Measurements from ENCODE around the gene CLEC4F.
A peak's percentile ranks its signal among the peaks of the same experiment; 100 is the strongest.

CLEC4F gene

DNA sequence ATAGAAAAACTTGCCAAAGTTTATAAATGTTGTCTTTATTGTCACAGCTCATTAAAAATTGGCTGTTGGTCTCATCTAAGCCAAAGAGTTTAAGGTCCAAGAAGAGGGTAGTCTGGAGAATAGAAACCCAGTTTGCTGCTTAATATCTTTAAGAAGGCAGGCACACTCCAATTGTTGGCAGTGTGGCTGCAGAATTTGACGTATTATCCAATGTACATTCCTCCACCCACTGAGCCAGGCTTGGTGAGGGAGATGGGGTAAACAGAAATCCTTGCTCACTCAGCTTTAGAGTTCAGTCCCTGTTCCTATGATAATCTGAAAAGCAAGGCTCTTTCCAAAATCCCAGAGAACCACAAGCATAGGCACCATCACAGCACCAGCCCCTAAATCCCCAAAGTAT is 41.7 kb downstream of the CLEC4F start:
- H3K9me3 ChIP-seq (ENCODE audit: control insufficient read depth, low read depth, low read length): no peaks in the 10 kb centered on the region
- H3K27ac ChIP-seq (ENCODE audit: low read length): no peak overlapping the region
- H3K27me3 ChIP-seq (ENCODE audit: control insufficient read depth, insufficient read depth, low read length): no peaks in the 10 kb centered on the region
- H3K4me1 ChIP-seq (ENCODE audit: control insufficient read depth, low read depth, low read length): no peaks in the 10 kb centered on the region
- no peak overlapping the region for H3K4me3 ChIP-seq (ENCODE audit: low read length)
- H3K36me3 ChIP-seq (ENCODE audit: control insufficient read depth, low read depth, low read length): no peaks in the 10 kb centered on the region
- H3K9ac ChIP-seq (ENCODE audit: low read length): no peak overlapping the region

DNA sequence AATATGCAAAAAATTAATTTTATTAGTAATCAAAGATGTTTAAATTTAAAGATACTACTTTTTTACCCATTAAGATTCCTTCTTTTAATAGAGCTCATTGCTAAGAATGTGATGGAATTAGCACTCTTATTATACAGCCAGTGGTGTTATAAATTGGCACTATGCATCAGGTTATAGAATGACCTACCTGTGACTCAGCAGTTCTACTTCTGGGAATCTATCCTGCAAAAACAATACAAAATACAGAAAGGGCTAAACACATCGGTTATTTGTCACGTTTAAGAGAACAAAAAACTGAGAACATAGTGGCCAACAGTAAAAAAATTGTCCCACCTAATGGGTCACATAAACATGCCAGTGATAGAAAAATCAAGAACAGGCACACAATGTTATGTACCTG is 42.9 kb downstream of the CLEC4F start:
- Histone ChIP-seq H3K4me1 (ENCODE audit: control insufficient read depth, low read depth, low read length) (no peaks in the 10 kb centered on the region), H3K27ac (ENCODE audit: low read length) (no peak overlapping the region), H3K27me3 (ENCODE audit: control insufficient read depth, insufficient read depth, low read length) (no peaks in the 10 kb centered on the region), H3K4me3 (ENCODE audit: low read length) (no peak overlapping the region), H3K9me3 (ENCODE audit: control insufficient read depth, low read depth, low read length) (no peaks in the 10 kb centered on the region), H3K9ac (ENCODE audit: low read length) (no peak overlapping the region), H3K36me3 (ENCODE audit: control insufficient read depth, low read depth, low read length) (no peaks in the 10 kb centered on the region)

DNA sequence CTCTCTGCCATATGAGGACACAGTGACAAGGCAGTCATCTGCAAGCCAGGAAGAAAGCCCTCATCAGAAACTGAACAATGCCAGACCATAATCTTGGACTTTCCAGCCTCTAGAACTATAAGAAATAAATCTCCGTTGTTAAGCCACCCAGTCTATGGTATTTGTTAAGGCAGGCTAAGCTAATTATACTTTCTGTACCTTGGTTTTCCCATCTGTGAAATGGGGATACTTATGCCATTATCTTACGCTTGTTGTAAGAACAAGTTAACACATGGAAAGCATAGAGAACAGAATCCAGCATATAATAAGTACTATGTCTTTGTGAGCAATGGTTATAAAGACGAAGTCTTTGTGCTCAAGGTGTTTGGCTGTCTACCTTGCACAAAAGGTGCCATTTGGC is 44.1 kb downstream of the CLEC4F start:
- Histone ChIP-seq H3K27me3 (ENCODE audit: control insufficient read depth, insufficient read depth, low read length) (no peaks in the 10 kb centered on the region), H3K27ac (ENCODE audit: low read length) (no peak overlapping the region), H3K4me1 (ENCODE audit: control insufficient read depth, low read depth, low read length) (no peaks in the 10 kb centered on the region), H3K4me3 (ENCODE audit: low read length) (no peak overlapping the region), H3K9ac (ENCODE audit: low read length) (no peak overlapping the region), H3K36me3 (ENCODE audit: control insufficient read depth, low read depth, low read length) (no peaks in the 10 kb centered on the region), H3K9me3 (ENCODE audit: control insufficient read depth, low read depth, low read length) (no peaks in the 10 kb centered on the region)

DNA sequence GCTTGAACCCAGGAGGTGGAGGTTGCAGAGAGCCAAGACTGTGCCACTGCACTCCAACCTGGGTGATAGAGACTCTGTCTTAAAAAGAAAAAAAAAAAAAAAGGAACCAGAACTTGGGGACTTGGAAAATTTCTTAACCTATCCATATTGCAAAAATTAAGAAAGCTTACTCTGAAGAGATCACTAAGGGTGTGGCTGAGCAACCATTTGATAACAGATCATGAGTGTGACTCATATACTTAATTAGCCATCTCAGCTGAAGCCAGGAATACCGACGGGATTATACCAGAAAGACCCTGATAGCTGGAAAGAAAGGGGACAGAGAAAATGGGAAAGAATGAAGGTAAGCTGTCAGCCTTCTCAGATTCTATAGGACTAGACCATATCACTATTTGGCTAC is 45.3 kb downstream of the CLEC4F start:
- Histone ChIP-seq H3K27ac (ENCODE audit: low read length) (no peak overlapping the region), H3K36me3 (ENCODE audit: control insufficient read depth, low read depth, low read length) (no peaks in the 10 kb centered on the region), H3K9me3 (ENCODE audit: control insufficient read depth, low read depth, low read length) (no peaks in the 10 kb centered on the region), H3K9ac (ENCODE audit: low read length) (no peak overlapping the region), H3K4me1 (ENCODE audit: control insufficient read depth, low read depth, low read length) (no peaks in the 10 kb centered on the region), H3K4me3 (ENCODE audit: low read length) (no peak overlapping the region), H3K27me3 (ENCODE audit: control insufficient read depth, insufficient read depth, low read length) (no peaks in the 10 kb centered on the region)

DNA sequence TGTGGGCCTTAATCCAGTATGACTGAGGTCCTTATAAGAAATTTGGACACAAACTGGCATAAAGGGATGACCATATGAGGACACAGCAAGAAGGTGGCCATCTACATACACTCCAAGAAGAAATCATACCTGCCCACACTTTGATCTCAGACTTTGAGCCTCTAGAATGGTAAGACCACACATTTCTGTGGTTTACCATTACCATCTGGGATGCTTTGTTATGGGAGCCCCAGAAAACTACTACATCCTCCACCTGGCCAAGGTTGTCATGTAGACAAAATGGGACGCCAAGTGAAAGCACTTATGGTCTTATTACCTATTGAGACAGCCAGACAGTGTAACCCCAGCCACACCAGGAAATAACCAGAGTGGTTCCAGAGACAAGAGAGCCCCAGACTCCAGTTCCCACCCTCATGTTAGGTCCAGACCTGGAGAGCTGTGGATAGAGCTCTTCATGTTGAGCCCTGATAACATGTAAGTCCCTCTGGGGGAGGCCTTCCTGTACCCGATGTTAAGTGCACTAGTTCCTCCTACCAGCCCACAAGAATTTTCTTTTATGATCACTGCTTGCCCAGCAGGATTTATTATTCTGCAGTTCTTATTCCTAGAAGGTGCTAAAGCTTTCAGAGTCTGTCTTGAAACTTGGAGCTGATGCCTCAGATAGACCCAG is 47.8 kb downstream of the CLEC4F start:
- Histone ChIP-seq H3K4me1 (ENCODE audit: control insufficient read depth, low read depth, low read length) (peaks cover 13% of the 10 kb centered on the region), H3K9ac (ENCODE audit: low read length) (no peak overlapping the region), H3K36me3 (ENCODE audit: control insufficient read depth, low read depth, low read length) (no peaks in the 10 kb centered on the region), H3K27ac (ENCODE audit: low read length) (no peak overlapping the region), H3K9me3 (ENCODE audit: control insufficient read depth, low read depth, low read length) (no peaks in the 10 kb centered on the region), H3K27me3 (ENCODE audit: control insufficient read depth, insufficient read depth, low read length) (no peaks in the 10 kb centered on the region), H3K4me3 (ENCODE audit: low read length) (no peak overlapping the region)

DNA sequence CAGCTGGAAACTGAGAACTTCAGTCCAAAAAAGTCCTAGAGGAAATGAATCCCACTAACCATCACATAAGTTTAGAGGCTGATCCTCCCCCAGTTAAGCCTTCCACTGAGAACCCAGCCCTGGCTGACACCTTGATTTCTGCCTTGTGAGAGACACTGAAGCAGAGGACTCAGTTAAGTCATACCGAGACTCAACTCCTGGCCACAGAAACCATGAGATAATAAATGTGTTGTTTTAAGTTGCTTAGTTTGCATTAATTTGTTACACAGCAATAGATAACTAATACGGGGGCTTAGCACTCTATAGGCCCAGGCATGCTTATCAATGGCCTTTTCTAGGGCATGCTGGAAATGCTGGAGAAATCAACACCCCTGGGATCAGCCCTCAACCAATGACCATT is 49.0 kb downstream of the CLEC4F start:
- Histone ChIP-seq H3K9me3 (ENCODE audit: control insufficient read depth, low read depth, low read length) (no peaks in the 10 kb centered on the region), H3K9ac (ENCODE audit: low read length) (no peak overlapping the region), H3K36me3 (ENCODE audit: control insufficient read depth, low read depth, low read length) (no peaks in the 10 kb centered on the region), H3K27me3 (ENCODE audit: control insufficient read depth, insufficient read depth, low read length) (no peaks in the 10 kb centered on the region), H3K4me3 (ENCODE audit: low read length) (no peak overlapping the region), H3K27ac (ENCODE audit: low read length) (no peak overlapping the region), H3K4me1 (ENCODE audit: control insufficient read depth, low read depth, low read length) (peaks cover 13% of the 10 kb centered on the region)

DNA sequence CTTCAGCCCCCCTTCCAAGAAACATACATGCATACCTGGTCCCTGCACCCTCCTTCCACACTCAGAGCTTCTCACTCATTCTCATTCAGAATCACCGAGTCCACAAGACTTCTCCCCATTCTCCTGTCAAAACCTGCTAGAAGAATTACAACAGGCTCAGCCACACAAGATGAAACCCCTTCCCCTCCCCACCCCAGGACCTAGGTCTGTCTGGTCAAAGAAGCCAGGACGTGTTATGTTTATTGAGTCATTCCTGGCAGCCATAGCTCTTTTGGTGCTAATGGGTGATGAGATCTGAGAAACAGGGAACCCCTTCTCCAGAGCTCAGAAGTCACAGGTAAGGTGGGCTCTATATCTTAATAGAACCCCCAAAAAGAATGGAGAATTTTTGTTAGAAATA is 50.9 kb downstream of the CLEC4F start:
- Histone ChIP-seq H3K4me3 (ENCODE audit: low read length) (no peak overlapping the region), H3K9me3 (ENCODE audit: control insufficient read depth, low read depth, low read length) (no peaks in the 10 kb centered on the region), H3K27ac (ENCODE audit: low read length) (no peak overlapping the region), H3K9ac (ENCODE audit: low read length) (no peak overlapping the region), H3K36me3 (ENCODE audit: control insufficient read depth, low read depth, low read length) (no peaks in the 10 kb centered on the region), H3K27me3 (ENCODE audit: control insufficient read depth, insufficient read depth, low read length) (no peaks in the 10 kb centered on the region), H3K4me1 (ENCODE audit: control insufficient read depth, low read depth, low read length) (peaks cover 26% of the 10 kb centered on the region)

DNA sequence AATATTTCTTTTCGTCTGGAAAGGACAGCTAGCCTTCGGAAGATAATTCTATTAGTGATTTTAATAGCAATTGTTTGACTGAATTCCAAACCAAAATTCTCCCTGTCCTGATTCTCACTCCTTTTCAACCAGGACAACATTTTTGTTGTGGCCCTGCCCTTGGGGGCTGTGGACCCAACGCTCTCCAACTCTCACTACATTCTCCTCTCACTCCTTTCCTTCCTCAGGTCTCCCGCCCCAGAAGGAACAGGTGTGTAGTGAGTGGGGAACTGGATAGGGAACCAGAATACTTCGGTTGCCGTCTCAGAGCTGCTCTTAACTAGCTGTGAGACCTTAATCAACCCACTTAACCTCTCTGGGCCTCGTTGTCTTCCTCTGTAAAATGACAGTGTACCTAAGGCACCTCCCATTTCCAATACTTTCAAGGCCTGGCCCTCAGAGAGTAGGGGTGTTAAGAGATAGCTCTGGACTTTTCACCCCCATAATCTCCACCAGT is 51.8 kb downstream of the CLEC4F start:
- Histone ChIP-seq H3K9ac (ENCODE audit: low read length) (peak overlapping the region; percentile 31), H3K4me1 (ENCODE audit: control insufficient read depth, low read depth, low read length) (peaks cover 30% of the 10 kb centered on the region), H3K9me3 (ENCODE audit: control insufficient read depth, low read depth, low read length) (no peaks in the 10 kb centered on the region), H3K27me3 (ENCODE audit: control insufficient read depth, insufficient read depth, low read length) (no peaks in the 10 kb centered on the region), H3K27ac (ENCODE audit: low read length) (no peak overlapping the region), H3K4me3 (ENCODE audit: low read length) (peak overlapping the region; percentile 54), H3K36me3 (ENCODE audit: control insufficient read depth, low read depth, low read length) (no peaks in the 10 kb centered on the region)

DNA sequence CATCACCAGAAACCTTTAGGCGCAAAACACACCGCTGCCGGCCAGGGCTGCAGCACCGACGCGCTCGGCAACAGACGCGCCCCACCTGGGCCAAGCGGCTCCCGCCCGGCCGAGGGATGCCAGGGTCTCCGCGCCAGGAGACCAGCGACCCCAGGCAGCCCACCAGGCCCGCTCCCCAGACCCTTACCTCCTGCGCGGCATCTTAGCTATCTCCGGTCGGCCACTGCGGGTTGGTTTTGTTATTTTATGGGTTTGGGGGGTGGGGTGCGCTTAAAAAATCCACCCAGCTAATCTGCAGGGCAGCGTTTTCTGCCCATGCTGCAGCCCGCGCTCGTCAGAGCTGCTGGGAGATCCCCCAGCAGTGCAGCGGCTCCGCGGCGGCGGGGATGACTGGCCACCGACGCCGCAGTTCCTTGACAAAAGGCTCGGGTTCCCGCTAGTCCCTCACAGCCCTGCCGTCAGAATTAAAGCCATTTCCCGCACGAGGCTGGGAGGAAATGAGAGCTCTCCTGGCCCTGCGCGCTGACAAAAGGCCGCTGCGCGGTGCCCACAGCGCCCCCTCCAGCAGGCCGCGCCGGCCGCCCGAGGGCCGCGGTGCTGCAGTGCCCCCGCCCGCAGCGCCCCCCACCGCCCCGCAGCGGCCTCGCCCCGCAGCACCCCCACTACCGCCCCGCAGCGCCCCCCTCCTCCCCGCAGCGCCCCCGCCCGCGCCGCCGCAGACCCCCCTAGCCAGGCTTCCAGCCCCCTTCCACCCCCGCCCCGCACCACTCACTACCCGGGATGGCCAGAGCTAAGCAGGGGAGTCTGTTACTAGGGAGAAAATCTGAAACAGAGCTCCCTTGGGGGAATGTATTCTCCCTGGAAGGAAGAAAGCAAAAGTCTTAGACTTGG is 52.5 kb downstream of the CLEC4F start, which contains the start of gene ADD2:
TSS of gene ADD2 (minus strand) at position 502 of the 891 bp plus-strand sequence. CDS start 61,792 bp downstream, outside the sequence.
- Histone ChIP-seq H3K4me1 (ENCODE audit: control insufficient read depth, low read depth, low read length) (peaks cover 30% of the 10 kb centered on the region), H3K27ac (ENCODE audit: low read length) (peak within 1 kb of the TSS; percentile 86), H3K27me3 (ENCODE audit: control insufficient read depth, insufficient read depth, low read length) (no peaks in the 10 kb centered on the region), H3K36me3 (ENCODE audit: control insufficient read depth, low read depth, low read length) (no peaks in the 10 kb centered on the region), H3K9ac (ENCODE audit: low read length) (peak within 1 kb of the TSS; percentile 95), H3K4me3 (ENCODE audit: low read length) (peak within 1 kb of the TSS; percentile 86), H3K9me3 (ENCODE audit: control insufficient read depth, low read depth, low read length) (no peaks in the 10 kb centered on the region)

DNA sequence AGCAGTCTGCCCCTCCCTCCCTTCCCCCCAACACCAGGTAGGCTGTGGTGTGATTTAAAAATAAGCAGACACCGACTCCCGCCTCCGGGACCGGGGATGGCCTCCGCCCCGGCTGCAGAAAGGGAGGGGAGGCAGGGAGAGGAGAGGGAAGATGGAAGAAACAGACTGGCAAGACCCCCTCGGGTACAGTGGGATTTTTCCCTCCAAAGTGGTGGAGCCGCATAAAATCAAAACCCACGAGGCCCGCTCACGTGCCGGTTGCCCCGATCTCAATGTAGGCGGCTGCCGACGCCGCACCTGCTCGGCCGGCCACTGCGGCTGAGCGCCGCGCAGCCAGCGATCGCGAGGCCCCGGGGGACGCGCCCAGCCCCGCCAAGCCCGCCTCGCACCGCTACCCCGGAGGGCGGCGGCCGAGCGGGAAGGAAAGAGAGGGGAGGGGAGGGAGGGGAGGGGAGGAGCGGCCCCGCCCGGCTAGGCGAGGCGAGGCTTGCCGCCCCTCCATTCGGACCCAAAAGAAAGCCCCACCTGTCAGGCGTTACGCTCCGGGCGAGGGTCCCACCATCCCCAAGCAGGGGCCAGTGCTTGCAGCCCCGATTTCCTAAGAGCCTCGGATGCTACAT is 53.2 kb downstream of the CLEC4F start:
- H3K27ac ChIP-seq (ENCODE audit: low read length): peak overlapping the region; percentile 86
- H3K27me3 ChIP-seq (ENCODE audit: control insufficient read depth, insufficient read depth, low read length): no peaks in the 10 kb centered on the region
- H3K9ac ChIP-seq (ENCODE audit: low read length): peak overlapping the region; percentile 95
- peak overlapping the region; percentile 86 for H3K4me3 ChIP-seq (ENCODE audit: low read length)
- no peaks in the 10 kb centered on the region for H3K9me3 ChIP-seq (ENCODE audit: control insufficient read depth, low read depth, low read length)
- no peaks in the 10 kb centered on the region for H3K36me3 ChIP-seq (ENCODE audit: control insufficient read depth, low read depth, low read length)
- peaks cover 30% of the 10 kb centered on the region for H3K4me1 ChIP-seq (ENCODE audit: control insufficient read depth, low read depth, low read length)

DNA sequence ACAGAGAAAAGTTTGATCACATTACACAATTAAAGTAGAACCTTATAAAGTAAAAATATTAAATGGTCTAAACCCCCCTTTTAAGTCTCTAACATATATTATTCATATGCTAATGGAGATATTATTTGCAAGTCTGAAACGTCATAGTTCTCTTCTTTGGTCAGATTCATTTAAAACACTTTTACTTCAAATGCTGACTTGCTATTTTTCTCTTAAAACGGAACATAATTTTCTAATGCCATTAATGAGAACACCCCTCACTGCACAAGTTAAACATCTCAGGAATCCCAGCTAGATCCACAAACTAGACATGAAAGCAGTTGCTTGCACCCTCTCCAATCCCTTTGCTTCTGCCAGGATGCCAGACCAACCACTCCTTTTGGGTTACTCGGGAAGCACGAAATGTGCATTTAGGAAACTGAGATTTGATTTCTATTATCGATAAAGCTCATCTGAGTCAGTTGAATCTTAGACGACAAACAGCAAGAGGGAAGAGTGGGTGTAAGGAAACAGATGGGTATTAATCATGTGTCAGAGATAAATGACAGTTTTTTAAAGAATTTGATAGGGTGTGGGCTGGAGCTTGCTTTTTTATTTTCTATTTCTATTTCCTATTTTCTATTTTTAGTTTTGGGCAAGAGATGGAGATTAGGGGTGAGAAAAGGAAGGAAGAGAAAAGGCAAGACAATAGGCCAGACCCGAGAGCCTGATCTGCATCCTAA is 53.9 kb downstream of the CLEC4F start:
- peak overlapping the region; percentile 86 for H3K27ac ChIP-seq (ENCODE audit: low read length)
- no peaks in the 10 kb centered on the region for H3K9me3 ChIP-seq (ENCODE audit: control insufficient read depth, low read depth, low read length)
- no peaks in the 10 kb centered on the region for H3K36me3 ChIP-seq (ENCODE audit: control insufficient read depth, low read depth, low read length)
- H3K9ac ChIP-seq (ENCODE audit: low read length): peak overlapping the region; percentile 95
- H3K4me3 ChIP-seq (ENCODE audit: low read length): peak overlapping the region; percentile 86
- H3K4me1 ChIP-seq (ENCODE audit: control insufficient read depth, low read depth, low read length): peaks cover 30% of the 10 kb centered on the region
- no peaks in the 10 kb centered on the region for H3K27me3 ChIP-seq (ENCODE audit: control insufficient read depth, insufficient read depth, low read length)
